Esophagus squamous epithelium (tissue), 5 donors: ENCODE results near the gene ARL8B. TPM values are rescaled to one million over a fixed set of nuclear protein-coding genes. Genes with fewer than 3 reads are reported as not detected.

Source experiments
- DNase-seq: peaks from one replicate; lab custom pipeline; 2025; lab: John Stamatoyannopoulos, UW
- H3K27ac ChIP-seq, 4 donors: fragments of 200-600 bp; sonication (generic); one replicate each; pipeline ENCODE4 v1.5.1; 2016 to 2019; ENCODE audit warnings: mild to moderate bottlenecking in 1 of 4
- H3K27me3 ChIP-seq, 4 donors: fragments of 200-600 bp; sonication (generic); 1 replicate in 3 of 4; 2 replicates in 1 of 4; pipeline versions ENCODE4 v1.5.1 to v1.6.0; 2017 to 2021; ENCODE audit warnings: antibody characterized with exemption in 1 of 4
- H3K36me3 ChIP-seq, 3 donors: fragments of 200-600 bp; sonication (generic); one replicate each; pipeline ENCODE4 v1.5.1; 2016 to 2019
- H3K4me1 ChIP-seq, 3 donors: fragments of 200-600 bp; sonication (generic); one replicate each; pipeline ENCODE4 v1.5.1; 2017 to 2019
- H3K4me3 ChIP-seq, 4 donors: fragments of 200-600 bp; sonication (generic); 1 replicate in 3 of 4; 2 replicates in 1 of 4; pipeline ENCODE4 v1.5.1; 2016 to 2019; ENCODE audit warnings: mild to moderate bottlenecking in 2 of 4, moderate library complexity in 1 of 4
- H3K9me3 ChIP-seq, 3 donors: fragments of 200-600 bp; sonication (generic); one replicate each; pipeline ENCODE4 v1.5.1; 2016 to 2019
- CTCF ChIP-seq, 6 experiments: fragments of 450-650 bp in 4 of 6; fragments of 200-600 bp in 2 of 6; sonication (generic) in 2 of 6; IDR thresholded peaks; one replicate each; pipeline ENCODE4 v1.5.1; 2016 to 2019; ENCODE audit warnings: antibody characterized with exemption in 6 of 6, mild to moderate bottlenecking in 4 of 6, moderate library complexity in 4 of 6
- POLR2A ChIP-seq, 4 donors: fragments of 450-650 bp; IDR thresholded peaks; one replicate each; pipeline ENCODE4 v1.6.1; 2017; ENCODE audit warnings: antibody characterized with exemption in 4 of 4, mild to moderate bottlenecking in 4 of 4, moderate library complexity in 3 of 4
- WGBS, 2 donors: methylation state at CpG; one replicate each; pipeline ENCODE4 v1.1.5; 2018; 5-methylcytosine and 5-hydroxymethylcytosine counted together
- intact Hi-C: fragments of 100-400 bp; cut with DNase I; formaldehyde crosslinking; loops from one replicate; pipeline ENCODE4 v1.15.0; 2022
- total RNA-seq, 4 donors: library from RNA; depleted of rRNA; stranded (reverse); fragments of >200 nt; gene quantifications; one replicate each; pipeline ENCODE4 v1.1.0, GENCODE V29; 2016
- donor health status: DM: yes; HTN: yes; CAD: no.

ARL8B gene
- total RNA-seq, 4 donors from 2014 or later = 42.9 to 71.9 (median 51.7) TPM

DNA sequence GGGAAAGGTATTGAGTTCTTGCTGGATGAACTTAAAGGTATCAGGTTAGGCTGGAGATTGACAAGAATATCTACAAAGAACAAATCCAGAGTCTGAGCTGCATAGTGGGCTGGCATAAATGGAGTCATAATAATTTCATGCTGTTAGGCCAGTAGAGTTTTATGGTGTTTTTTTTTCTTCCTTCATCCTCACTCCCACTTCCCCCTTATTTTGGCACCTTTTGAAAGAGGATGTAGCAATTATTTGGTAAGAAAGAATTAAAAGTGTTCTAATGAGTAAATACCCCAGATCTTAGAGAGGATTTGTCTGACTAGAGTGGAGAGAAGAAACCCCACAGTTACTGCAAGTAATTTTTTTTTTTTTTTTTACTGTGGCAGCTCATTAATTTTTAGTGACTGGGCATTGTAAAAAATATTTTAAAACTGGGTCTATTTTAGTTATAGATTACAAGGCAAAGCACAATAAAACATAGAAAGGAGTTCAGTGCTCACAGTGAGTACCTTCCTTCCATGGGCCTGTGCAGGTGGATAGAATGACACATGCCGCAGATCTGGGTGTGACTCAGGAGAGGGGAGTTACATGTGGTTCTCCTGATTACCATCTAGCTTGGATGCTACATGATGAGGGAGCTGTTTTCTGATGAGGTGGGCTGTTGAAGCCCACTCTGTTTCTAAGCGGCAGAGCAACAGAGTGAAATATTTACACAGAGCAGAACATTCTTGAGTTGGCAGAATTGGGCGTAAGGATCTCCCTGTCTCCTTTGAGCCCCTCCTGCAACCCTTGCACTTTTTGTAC, 70.7 kb downstream of the ARL8B start:
- Histone ChIP-seq H3K36me3 (peaks cover 0 to 13% (median 0%) of the 10 kb centered on the region in 3 donors), H3K4me1 (peaks cover 8 to 94% (median 49%) of the 10 kb centered on the region in 3 donors), H3K4me3 (no peak overlapping the region), H3K9me3 (no peaks in the 10 kb centered on the region), H3K27ac (no peak overlapping the region), H3K27me3 (no peaks in the 10 kb centered on the region)
- no peak for DNase-seq
- WGBS, 2 donors = 91 to 92% methylated on average over 3 of the region's 3 CpGs
- TF ChIP-seq POLR2A (IDR thresholded peaks at IDR 0.05) = no peak
- no peak for TF ChIP-seq CTCF (IDR thresholded peaks at IDR 0.05)
- intact Hi-C loops = no loop called here

DNA sequence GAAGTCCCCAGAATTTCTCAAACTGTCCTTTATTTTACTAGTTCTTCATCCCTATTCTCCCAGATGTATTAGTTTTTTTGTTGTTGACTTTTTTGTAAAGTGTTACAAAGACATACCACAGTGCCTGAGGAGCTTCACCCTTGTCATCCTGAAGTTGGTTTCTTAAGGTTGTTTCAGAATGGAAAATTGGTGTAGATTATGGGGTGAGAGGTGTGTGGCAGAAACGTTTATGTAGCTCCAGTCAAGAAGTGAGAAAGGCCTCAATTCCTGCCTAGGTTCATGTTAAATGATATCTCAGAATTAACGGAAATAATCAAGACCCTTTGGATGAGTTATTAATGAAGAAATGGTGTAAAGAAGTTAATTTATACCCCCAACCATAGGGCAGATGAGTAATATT, 72.2 kb downstream of the ARL8B start:
- H3K4me1 ChIP-seq = peaks cover 8 to 95% (median 49%) of the 10 kb centered on the region in 3 donors
- no peaks in the 10 kb centered on the region for H3K27me3 ChIP-seq
- no peaks in the 10 kb centered on the region for H3K9me3 ChIP-seq
- DNase-seq = no peak
- intact Hi-C loops = no loop called here
- TF ChIP-seq POLR2A (IDR thresholded peaks at IDR 0.05) = no peak
- TF ChIP-seq CTCF (IDR thresholded peaks at IDR 0.05) = no peak
- no peak overlapping the region for H3K4me3 ChIP-seq
- H3K27ac ChIP-seq = peak overlapping the region; percentile 53 to 89 (median 86)
- WGBS, 2 donors = 38 to 41% methylated on average over 2 of the region's 2 CpGs
- peaks cover 0 to 19% (median 0%) of the 10 kb centered on the region in 3 donors for H3K36me3 ChIP-seq

- Histone ChIP-seq H3K27me3 (no peaks in the 10 kb centered on the region), H3K4me3 (no peak overlapping the region), H3K36me3 (peaks cover 0 to 26% (median 0%) of the 10 kb centered on the region in 3 donors), H3K27ac (peak overlapping the region; percentile 83 to 89 (median 86)), H3K4me1 (peaks cover 8 to 89% (median 43%) of the 10 kb centered on the region in 3 donors), H3K9me3 (no peaks in the 10 kb centered on the region)
- TF ChIP-seq CTCF (IDR thresholded peaks at IDR 0.05) (no peak), POLR2A (IDR thresholded peaks at IDR 0.05) (no peak)
- 42 to 45% methylated on average over 2 of the region's 2 CpGs for WGBS, 2 donors
- DNase-seq = no peak
- intact Hi-C loops = no loop called here
Measured at GRCh38 chr3:5194801-5195509, 72.9 kb downstream of the ARL8B start.

- 44 to 49% methylated on average over 2 of the region's 2 CpGs for WGBS, 2 donors
- peaks cover 8 to 83% (median 41%) of the 10 kb centered on the region in 3 donors for H3K4me1 ChIP-seq
- intact Hi-C loops = no loop called here
- no peak for DNase-seq
- H3K27ac ChIP-seq = peak overlapping the region; percentile 83 to 89 (median 86)
- no peak overlapping the region for H3K4me3 ChIP-seq
- peaks cover 0 to 32% (median 0%) of the 10 kb centered on the region in 3 donors for H3K36me3 ChIP-seq
- H3K27me3 ChIP-seq = no peaks in the 10 kb centered on the region
- no peaks in the 10 kb centered on the region for H3K9me3 ChIP-seq
- no peak for TF ChIP-seq CTCF (IDR thresholded peaks at IDR 0.05)
- no peak for TF ChIP-seq POLR2A (IDR thresholded peaks at IDR 0.05)
Measured at GRCh38 chr3:5195605-5196004, 73.5 kb downstream of the ARL8B start.

- peaks cover 8 to 68% (median 41%) of the 10 kb centered on the region in 3 donors for H3K4me1 ChIP-seq
- TF ChIP-seq POLR2A (IDR thresholded peaks at IDR 0.05) (no peak), CTCF (IDR thresholded peaks at IDR 0.05) (peak in 1 of 6 experiments; percentile 14)
- intact Hi-C loops = no loop called here
- H3K27me3 ChIP-seq = no peaks in the 10 kb centered on the region
- H3K4me3 ChIP-seq = peak overlapping the region in 1 of 4 donors; percentile 25
- peaks cover 0 to 46% (median 0%) of the 10 kb centered on the region in 3 donors for H3K36me3 ChIP-seq
- no peaks in the 10 kb centered on the region for H3K9me3 ChIP-seq
- H3K27ac ChIP-seq = peak overlapping the region; percentile 83 to 89 (median 87)
- WGBS, 2 donors = 28 to 31% methylated on average over 4 of the region's 4 CpGs
- DNase-seq = no peak
Measured at GRCh38 chr3:5197022-5197421, 74.9 kb downstream of the ARL8B start.
